GM21825 (cell line): ENCODE measurements around the gene RASD2.
"Not testable (repeated sequence)": the region's sequence is repeated elsewhere in the genome, so short reads cannot be mapped to it uniquely, and the experiment has no call there.

ENCODE experiments used
- ATAC-seq: cut with Tn5 transposase; IDR thresholded peaks from one replicate; pipeline ENCODE4 v1.9.1; 2021; ENCODE audit warnings: mild to moderate bottlenecking, moderate library complexity; ENCODE audit not compliant: unreplicated experiment

The RASD2 gene

GRCh38 chr22:35540595-35541253, at the start of gene RASD2:
Gene RASD2 (plus strand): TSS chr22:35540831. CDS start chr22:35546810, 5,979 bp downstream.
- no peak for ATAC-seq

DNA sequence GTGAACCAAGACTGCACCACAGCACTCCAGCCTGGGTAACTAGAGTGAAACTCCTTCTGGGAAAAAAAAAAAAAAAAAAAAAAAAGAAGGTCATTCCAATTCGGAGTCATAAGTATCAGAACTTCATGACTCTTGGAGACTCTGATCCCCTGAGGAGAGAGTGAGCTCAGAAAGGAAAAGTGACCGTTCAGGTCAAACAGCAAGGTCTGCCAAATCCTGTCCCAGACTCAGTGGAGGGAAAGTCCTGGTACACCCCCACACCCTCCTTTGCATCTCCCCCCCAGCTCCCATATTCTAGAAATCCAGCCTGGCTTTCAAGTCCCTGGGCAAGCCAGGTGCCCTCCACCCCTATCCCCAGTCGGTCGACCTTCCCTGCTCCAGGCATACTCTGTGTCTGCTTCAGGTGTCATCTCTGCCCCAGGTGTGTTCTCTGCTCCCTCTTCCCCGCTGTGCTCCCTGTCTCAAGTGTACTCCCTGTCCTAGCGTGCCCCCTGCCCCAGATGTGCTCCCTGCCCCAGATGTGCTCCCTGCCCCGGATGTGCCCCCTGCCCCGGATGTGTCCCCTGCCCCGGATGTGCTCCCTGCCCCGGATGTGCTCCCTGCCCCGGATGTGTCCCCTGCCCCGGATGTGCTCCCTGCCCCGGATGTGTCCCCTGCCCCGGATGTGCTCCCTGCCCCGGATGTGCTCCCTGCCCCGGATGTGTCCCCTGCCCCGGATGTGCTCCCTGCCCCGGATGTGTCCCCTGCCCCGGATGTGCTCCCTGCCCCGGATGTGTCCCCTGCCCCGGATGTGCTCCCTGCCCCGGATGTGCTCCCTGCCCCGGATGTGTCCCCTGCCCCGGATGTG, 49.3 kb upstream of the RASD2 start:
- not testable (repeated sequence) for ATAC-seq

DNA sequence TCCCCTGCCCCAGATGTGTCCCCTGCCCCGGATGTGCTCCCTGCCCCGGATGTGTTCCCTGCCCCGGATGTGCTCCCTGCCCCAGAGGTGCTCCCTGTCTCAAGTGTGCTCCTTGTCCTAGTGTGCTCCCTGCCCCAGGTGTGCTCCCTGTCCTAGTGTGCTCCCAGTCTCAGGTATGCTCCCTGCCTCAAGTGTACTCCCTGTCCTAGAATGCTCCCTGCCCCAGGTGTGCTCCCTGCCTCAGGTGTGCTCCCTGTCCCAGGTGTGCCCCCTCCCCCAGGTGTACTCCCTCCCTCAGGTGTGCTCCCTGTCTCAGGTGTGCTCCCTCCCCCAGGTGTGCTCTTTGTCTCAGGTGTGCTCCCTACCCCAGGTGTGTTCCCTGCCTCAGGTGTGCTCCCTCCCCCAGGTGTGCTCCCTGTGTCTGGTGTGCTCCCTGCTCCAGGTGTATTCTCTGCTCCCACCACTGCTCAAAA, 48.7 kb upstream of the RASD2 start:
- ATAC-seq, result no peak

GRCh38 chr22:35493074-35493473, 47.6 kb upstream of the RASD2 start:
- no peak for ATAC-seq

DNA sequence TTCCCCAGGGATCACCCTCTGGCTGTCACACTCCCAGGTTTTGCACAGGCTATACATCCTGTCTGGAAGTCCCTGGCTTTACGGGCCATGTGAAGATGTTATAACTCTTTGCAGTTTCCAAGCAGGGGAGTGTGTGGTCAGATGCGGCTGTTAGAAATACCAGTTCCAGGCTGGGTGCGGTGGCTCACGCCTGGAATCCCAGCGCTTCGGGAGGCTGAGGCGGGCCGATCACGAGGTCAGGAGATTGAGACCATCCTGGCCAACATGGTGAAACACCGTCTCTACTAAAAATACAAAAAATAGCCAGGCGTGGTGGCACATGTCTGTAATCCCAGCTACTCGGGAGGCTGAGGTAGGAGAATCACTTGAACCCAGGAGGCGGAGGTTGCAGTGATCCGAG, 44.9 kb upstream of the RASD2 start:
- not testable (repeated sequence) for ATAC-seq

DNA sequence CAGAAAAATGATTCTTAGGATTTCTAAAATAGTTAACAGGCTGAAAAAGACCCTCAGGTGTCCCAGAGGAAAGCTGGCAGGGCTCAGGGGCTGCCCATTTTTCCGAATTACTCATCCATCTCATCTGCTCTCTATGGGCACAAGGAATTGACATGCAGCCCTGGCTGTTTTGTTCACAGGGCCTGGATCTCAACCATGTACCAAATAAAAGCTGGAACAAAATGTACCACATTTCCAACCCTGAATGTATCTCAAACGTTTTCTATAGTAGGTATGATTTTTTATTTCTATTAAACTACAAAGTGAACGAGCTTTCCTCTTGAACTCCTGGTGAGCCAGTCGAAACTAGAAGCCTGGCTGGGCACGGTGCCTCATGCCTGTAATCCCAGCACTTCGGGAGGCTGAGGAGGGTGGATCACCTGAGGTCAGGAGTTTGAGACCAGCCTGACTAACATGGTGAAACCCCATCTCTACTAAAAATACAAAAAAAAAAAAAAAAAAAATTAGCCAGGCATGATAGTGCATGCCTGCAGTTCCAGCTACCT, 43.8 kb upstream of the RASD2 start:
- ATAC-seq, result no peak

GRCh38 chr22:35498026-35498800, 42.4 kb upstream of the RASD2 start:
- no peak for ATAC-seq

DNA sequence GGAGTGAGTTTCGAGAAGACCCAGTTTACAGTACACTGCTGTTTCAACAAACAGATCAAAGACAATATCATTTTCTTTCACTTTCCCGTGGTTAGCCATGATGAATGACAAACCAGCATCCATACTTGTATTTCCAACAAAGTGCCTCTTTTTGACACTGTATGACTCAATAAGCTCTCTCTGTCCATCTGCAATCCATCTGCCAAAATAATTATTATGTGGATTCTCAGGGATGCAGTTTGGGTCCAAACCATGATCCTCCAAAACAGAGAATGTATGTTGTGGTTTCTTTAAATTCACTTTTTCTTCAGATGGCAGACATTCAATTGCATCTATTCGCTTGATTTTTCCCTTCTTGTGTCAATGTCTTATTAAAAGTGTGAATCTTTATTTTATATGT, 37.8 kb upstream of the RASD2 start:
- ATAC-seq, result no peak

DNA sequence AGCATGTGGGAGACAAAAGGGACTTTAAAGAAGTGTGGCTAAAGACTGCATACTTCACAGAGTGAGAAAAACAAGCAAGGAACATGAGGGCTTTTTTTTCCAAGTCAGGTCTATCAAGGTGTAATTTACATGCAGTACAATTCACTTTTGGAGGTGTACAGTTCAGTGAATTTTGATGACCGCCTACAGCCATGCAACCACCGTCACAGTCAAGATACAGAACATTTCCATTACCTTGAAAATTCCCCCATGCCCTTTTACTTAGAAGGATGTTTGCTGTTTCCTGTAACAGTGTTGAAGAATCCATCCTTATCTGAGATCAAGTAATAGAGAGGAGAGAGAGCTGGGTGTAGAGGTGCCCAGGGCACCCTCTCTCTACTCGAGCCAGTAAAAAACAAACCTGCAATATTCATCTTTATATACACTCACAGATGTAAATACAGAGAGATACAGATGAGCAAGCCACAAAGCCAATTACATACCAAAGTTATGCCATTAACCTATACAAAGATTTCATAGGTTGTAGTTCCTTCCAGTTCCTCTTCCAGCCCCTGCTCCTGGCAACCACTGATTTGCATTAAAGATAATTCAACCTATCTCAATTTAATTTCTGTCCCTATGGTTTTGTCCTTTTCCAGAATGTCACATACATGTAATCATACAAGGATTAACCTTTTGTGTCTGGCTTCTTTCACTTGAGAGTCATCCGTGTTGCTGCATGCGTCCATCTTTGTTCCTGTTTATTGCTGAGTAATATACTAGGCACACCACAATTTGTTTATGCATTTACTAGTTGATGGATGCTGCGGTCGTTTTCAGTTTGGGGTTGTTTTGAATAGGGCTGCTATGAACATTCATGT, 35.0 kb upstream of the RASD2 start:
- no peak for ATAC-seq

- no peak for ATAC-seq
These were observed 34.4 kb upstream of the RASD2 start for GRCh38 chr22:35506259-35506570.

- ATAC-seq, result not testable (repeated sequence)
These were observed 32.8 kb upstream of the RASD2 start for GRCh38 chr22:35507851-35508250.

DNA sequence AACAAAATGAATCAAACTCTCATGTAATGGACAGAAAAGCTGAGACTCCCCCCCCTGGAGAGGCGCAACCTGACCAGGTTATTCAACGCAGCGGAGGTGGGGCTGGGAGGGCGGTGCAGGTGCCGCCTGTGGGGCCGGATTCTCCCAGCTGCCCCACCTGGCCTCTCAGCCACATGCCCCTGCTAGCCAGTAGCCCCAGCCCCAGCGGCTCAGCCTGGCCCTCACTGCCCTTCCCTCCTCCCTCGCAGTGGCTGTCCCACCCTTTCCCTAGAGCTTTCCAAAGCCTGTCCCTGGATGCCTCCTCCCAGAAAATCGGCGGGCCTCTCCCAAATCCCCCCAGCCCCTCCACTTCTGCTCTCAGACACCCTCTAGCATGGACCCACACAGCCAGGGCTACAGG, 31.2 kb upstream of the RASD2 start:
- no peak for ATAC-seq

- ATAC-seq, result no peak
These were observed 30.7 kb upstream of the RASD2 start for GRCh38 chr22:35509960-35510359.

GRCh38 chr22:35510481-35510934, 30.1 kb upstream of the RASD2 start:
- no peak for ATAC-seq

GRCh38 chr22:35510951-35511350, 29.7 kb upstream of the RASD2 start:
- no peak for ATAC-seq

DNA sequence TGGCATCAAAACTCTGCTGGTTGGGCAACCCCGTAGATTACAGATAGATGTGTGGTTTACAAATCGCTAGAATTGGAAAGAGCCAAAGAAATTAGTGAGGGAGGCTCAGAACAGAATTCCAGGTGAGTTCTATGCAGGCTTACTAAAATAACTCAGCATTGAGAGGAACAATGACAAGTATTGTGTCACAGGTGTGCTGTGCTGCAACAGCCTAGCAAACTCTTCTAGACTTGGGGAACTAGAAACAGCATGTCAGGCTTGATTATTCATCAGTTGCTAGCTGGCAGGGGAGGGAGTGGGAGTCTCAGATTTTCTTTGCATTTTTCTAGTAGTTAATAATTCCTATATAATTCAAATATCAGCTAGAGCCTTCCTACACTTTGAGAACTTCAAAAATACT, 26.3 kb upstream of the RASD2 start:
- no peak for ATAC-seq

DNA sequence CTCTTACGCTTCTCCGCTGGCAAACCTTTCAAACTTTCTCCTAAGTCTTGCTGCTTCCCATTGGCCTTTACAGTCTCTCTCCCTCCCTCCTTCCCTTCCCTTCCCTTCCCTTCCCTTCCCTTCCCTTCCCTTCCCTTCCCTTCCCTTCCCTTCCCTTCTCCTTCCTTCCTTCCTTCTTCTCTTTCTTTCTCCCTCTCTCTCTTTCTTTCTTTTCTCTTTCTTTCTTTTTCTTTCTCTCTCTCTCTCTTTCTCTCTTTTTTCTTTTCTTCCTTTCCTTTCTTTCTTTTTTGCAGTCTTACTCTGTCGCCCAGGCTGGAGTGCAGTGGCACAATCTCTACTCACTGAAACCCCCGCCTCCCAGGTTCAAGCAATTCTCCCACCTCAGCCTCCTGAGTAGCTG, 24.7 kb upstream of the RASD2 start:
- ATAC-seq, result not testable (repeated sequence)

GRCh38 chr22:35516723-35517122, 23.9 kb upstream of the RASD2 start:
- no peak for ATAC-seq

DNA sequence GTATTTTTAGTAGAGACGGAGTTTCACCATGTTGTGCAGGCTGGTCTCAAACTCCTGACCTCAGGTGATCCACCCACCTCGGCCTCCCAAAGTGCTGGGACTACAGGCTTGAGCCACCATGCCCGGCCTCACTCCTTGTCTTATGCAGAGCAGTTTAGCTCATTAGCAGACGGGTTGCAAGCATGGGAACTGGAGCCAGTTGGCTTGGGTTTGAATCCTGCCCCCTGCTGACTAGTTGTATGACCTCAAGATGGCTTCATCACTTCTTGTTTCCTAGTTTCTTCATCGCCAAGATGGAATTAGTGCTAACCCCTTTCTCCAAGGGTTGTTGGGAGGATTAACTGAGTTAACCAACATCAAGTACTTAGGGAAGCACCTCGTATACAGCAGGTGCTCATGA, 23.4 kb upstream of the RASD2 start:
- no peak for ATAC-seq

- ATAC-seq, result no peak
These were observed 22.7 kb upstream of the RASD2 start for GRCh38 chr22:35517769-35518530.
